OCI-LY7 (cell line): ENCODE measurements around the gene TOR1AIP1. TPM values are rescaled to one million over a fixed set of nuclear protein-coding genes. Genes with fewer than 3 reads are reported as not detected.

Source experiments
- BruUV-seq: library from RNA; stranded (reverse); fragments of 400-500 nt; replicated peaks from 2 replicates; lab custom pipeline; 2021; lab: Mats Ljungman, UMichigan
- CTCF ChIA-PET: fragments of 300-600 bp; sonication (Branson Sonifier 250); formaldehyde crosslinking; loops from one replicate; lab custom pipeline; 2022; ENCODE audit warnings: antibody characterized with exemption; ENCODE audit not compliant: unreplicated experiment; lab: Charles Lee
- POLR2A ChIA-PET: fragments of 300-600 bp; sonication (Branson Sonifier 250); formaldehyde crosslinking; loops from one replicate; lab custom pipeline; 2022; ENCODE audit warnings: antibody characterized with exemption; lab: Charles Lee
- DNase-seq: peaks from one replicate; pipeline ENCODE4 v3.0.0-alpha.2; 2015; ENCODE audit warnings: low spot score
- H2AFZ ChIP-seq: fragments of 200-600 bp; sonication (generic), shearing (Covaris generic); 2 replicates; pipeline ENCODE4 v1.6.1; 2014; ENCODE audit warnings: mild to moderate bottlenecking, antibody characterized with exemption, low read length, moderate library complexity
- H3K27ac ChIP-seq: fragments of 200-600 bp; sonication (generic); 2 replicates; pipeline ENCODE4 v1.5.1; 2014; ENCODE audit warnings: mixed run types, low read depth, mild to moderate bottlenecking, moderate library complexity, low read length, inconsistent platforms; ENCODE audit not compliant: poor library complexity, severe bottlenecking
- H3K36me3 ChIP-seq: fragments of 200-600 bp; sonication (generic); 2 replicates; pipeline ENCODE4 v1.6.1; 2014; ENCODE audit warnings: mild to moderate bottlenecking, antibody characterized with exemption, low read length, moderate library complexity, mixed read lengths; ENCODE audit not compliant: insufficient read depth
- H3K4me1 ChIP-seq: fragments of 200-600 bp; sonication (generic); 2 replicates; pipeline ENCODE4 v1.5.1; 2014; ENCODE audit warnings: mild to moderate bottlenecking, low read length; ENCODE audit not compliant: insufficient read depth, poor library complexity, severe bottlenecking
- H3K4me2 ChIP-seq: fragments of 200-600 bp; sonication (generic); 2 replicates; pipeline ENCODE4 v1.6.1; 2014; ENCODE audit warnings: mild to moderate bottlenecking, low read length
- H3K4me3 ChIP-seq: fragments of 200-600 bp; sonication (generic); 2 replicates; pipeline ENCODE4 v1.5.1; 2014; ENCODE audit warnings: mild to moderate bottlenecking, low read depth, low read length; ENCODE audit not compliant: poor library complexity, severe bottlenecking
- H3K79me2 ChIP-seq: fragments of 200-600 bp; sonication (generic); 2 replicates; pipeline ENCODE4 v1.6.1; 2016; ENCODE audit warnings: low read depth, mild to moderate bottlenecking, low read length, moderate library complexity, mixed read lengths; ENCODE audit not compliant: insufficient read depth
- H3K9me2 ChIP-seq: fragments of 200-600 bp; sonication (generic); 2 replicates; pipeline ENCODE4 v1.6.1; 2016; ENCODE audit warnings: mild to moderate bottlenecking, low read length, mixed read lengths; ENCODE audit not compliant: insufficient read depth
- H3K9me3 ChIP-seq: fragments of 200-600 bp; sonication (generic); 2 replicates; pipeline ENCODE4 v1.6.1; 2014; ENCODE audit warnings: mild to moderate bottlenecking, mixed run types, low read length, mixed read lengths
- H4K20me1 ChIP-seq: fragments of 200-600 bp; sonication (generic); 2 replicates; pipeline ENCODE4 v1.6.1; 2014; ENCODE audit warnings: mild to moderate bottlenecking, antibody characterized with exemption, low read length, moderate library complexity, mixed read lengths; ENCODE audit not compliant: insufficient read depth
- CTCF ChIP-seq: fragments of 200-600 bp; sonication (generic); conservative IDR thresholded peaks from 2 replicates; pipeline ENCODE4 v1.5.1; 2014; ENCODE audit warnings: mild to moderate bottlenecking, antibody characterized with exemption, low read length, moderate library complexity, mixed read lengths
- EZH2phosphoT487 ChIP-seq: fragments of 200-600 bp; sonication (generic); IDR thresholded peaks from 2 replicates; pipeline ENCODE4 v1.6.1; 2018; ENCODE audit warnings: low read depth, borderline replicate concordance, mild to moderate bottlenecking, mixed run types, antibody characterized with exemption, low read length, moderate library complexity, mixed read lengths
- intact Hi-C: fragments of 100-400 bp; cut with micrococcal nuclease; formaldehyde crosslinking; loops from one replicate; pipeline ENCODE4 v1.10.0; 2022; ENCODE audit not compliant: unreplicated experiment
- total RNA-seq, 2 experiments: library from RNA; depleted of rRNA in 1 of 2; stranded (reverse); fragments of >200 nt in 1 of 2; shearing (Covaris generic) in 1 of 2; gene quantifications; 2 replicates each; pipeline ENCODE4 v1.2.3, GENCODE V29; 2014 to 2022

Gene TOR1AIP1
- total RNA-seq, 2 experiments from 2014 or later: 11.0 to 14.5 TPM

- H3K27ac ChIP-seq: no peak overlapping the region
- peaks cover 89% of the 10 kb centered on the region for H3K79me2 ChIP-seq
- CTCF ChIA-PET: no interaction called here
- H3K4me1 ChIP-seq: no peaks in the 10 kb centered on the region
- BruUV-seq: no TSS peak
- peaks cover 46% of the 10 kb centered on the region for H3K36me3 ChIP-seq
- H4K20me1 ChIP-seq: no peaks in the 10 kb centered on the region
- POLR2A ChIA-PET: interaction anchor here (0.6 to 2.0 kb wide), 3 partner anchors 9 to 819 kb away, joined by 3 to 8 read pairs (median 4); no protein-coding TSS in a partner anchor
- no peaks in the 10 kb centered on the region for H3K9me2 ChIP-seq
- no peak for DNase-seq
- H3K4me3 ChIP-seq: no peak overlapping the region
- intact Hi-C loops: no loop called here
- TF ChIP-seq EZH2phosphoT487: no peak
- TF ChIP-seq CTCF: no peak
- no peak overlapping the region for H3K4me2 ChIP-seq
- H3K9me3 ChIP-seq: peaks cover 34% of the 10 kb centered on the region
- H2AFZ ChIP-seq: no peak overlapping the region
Observed at GRCh38 chr1:179966551-179966950, 84.5 kb downstream of the TOR1AIP1 start.

GRCh38 chr1:179968284-179968993 is 86.4 kb downstream of the TOR1AIP1 start:
- intact Hi-C loops: no loop called here
- BruUV-seq: no TSS peak
- H3K4me3 ChIP-seq: no peak overlapping the region
- no peak overlapping the region for H2AFZ ChIP-seq
- no peaks in the 10 kb centered on the region; the same call in 1 of the 2 replicates for H4K20me1 ChIP-seq
- no peaks in the 10 kb centered on the region for H3K9me2 ChIP-seq
- DNase-seq: no peak
- TF ChIP-seq EZH2phosphoT487: no peak
- no peak for TF ChIP-seq CTCF
- peaks cover 34% of the 10 kb centered on the region for H3K36me3 ChIP-seq
- H3K4me2 ChIP-seq: no peak overlapping the region
- ChIA-PET CTCF (no interaction called here), POLR2A (no interaction called here)
- H3K9me3 ChIP-seq: peaks cover 34% of the 10 kb centered on the region
- no peak overlapping the region for H3K27ac ChIP-seq
- H3K4me1 ChIP-seq: no peaks in the 10 kb centered on the region
- peaks cover 87% of the 10 kb centered on the region for H3K79me2 ChIP-seq
